ENCODE results near the gene HOXC5. TPM values are rescaled to one million over a fixed set of nuclear protein-coding genes. Genes with fewer than 3 reads are reported as not detected.

HOXC5 gene
- total RNA-seq, 2 experiments from 2014 or later: not detected

- H4K20me1 ChIP-seq (ENCODE audit: insufficient read depth, low read length): no peaks in the 10 kb centered on the region
- no peaks in the 10 kb centered on the region for H3K9me3 ChIP-seq (ENCODE audit: low read length)
- BruUV-seq (replicated peaks): no TSS peak
- H2AFZ ChIP-seq (ENCODE audit: low read length): 0 out of 2 replicates have a peak overlapping the region, but pooled peaks have one; percentile 21
- peak overlapping the region; percentile 45; the same call in 1 of the 2 replicates for H3K4me2 ChIP-seq (ENCODE audit: low read length)
- CTCF ChIA-PET (ENCODE audit: unreplicated experiment): no interaction called here
- peaks cover 44% of the 10 kb centered on the region for H3K4me1 ChIP-seq (ENCODE audit: insufficient read depth, low read length, poor library complexity, severe bottlenecking)
- no peak overlapping the region for H3K4me3 ChIP-seq (ENCODE audit: low read depth, low read length, poor library complexity, severe bottlenecking)
- no peak overlapping the region for H3K27ac ChIP-seq (ENCODE audit: low read depth, low read length, poor library complexity, severe bottlenecking)
- H3K9me2 ChIP-seq (ENCODE audit: insufficient read depth, low read length): no peaks in the 10 kb centered on the region
- H3K79me2 ChIP-seq (ENCODE audit: insufficient read depth, low read depth, low read length): no peaks in the 10 kb centered on the region
- no peak for DNase-seq (ENCODE audit: low spot score)
- no peak for TF ChIP-seq CTCF (conservative IDR thresholded peaks at IDR 0.05; ENCODE audit: low read length)
- TF ChIP-seq EZH2phosphoT487 (IDR thresholded peaks at IDR 0.05; ENCODE audit: borderline replicate concordance, low read depth, low read length): no peak
- POLR2A ChIA-PET: interaction anchor here (1.2 kb wide), 1 partner anchor 152 kb away, joined by 3 read pairs; the partner anchor contains the start of gene SMUG1
- no peaks in the 10 kb centered on the region for H3K36me3 ChIP-seq (ENCODE audit: insufficient read depth, low read length)
- intact Hi-C loops (cut with micrococcal nuclease; ENCODE audit: unreplicated experiment): no loop called here
These were observed 4.8 kb downstream of the HOXC5 start for GRCh38 chr12:54037360-54038283.

- no TSS peak for BruUV-seq (replicated peaks)
- CTCF ChIA-PET (ENCODE audit: unreplicated experiment): no interaction called here
These were observed 5.5 kb downstream of the HOXC5 start for GRCh38 chr12:54038284-54038870.

More at GRCh38 chr12:54038284-54038870, 5.5 kb downstream of the HOXC5 start:
- POLR2A ChIA-PET: no interaction called here
- H3K9me3 ChIP-seq (ENCODE audit: low read length): no peaks in the 10 kb centered on the region
- H3K9me2 ChIP-seq (ENCODE audit: insufficient read depth, low read length): no peaks in the 10 kb centered on the region
- H3K4me2 ChIP-seq (ENCODE audit: low read length): no peak overlapping the region
- H4K20me1 ChIP-seq (ENCODE audit: insufficient read depth, low read length): no peaks in the 10 kb centered on the region
- no peak overlapping the region for H3K27ac ChIP-seq (ENCODE audit: low read depth, low read length, poor library complexity, severe bottlenecking)
- TF ChIP-seq EZH2phosphoT487 (IDR thresholded peaks at IDR 0.05; ENCODE audit: borderline replicate concordance, low read depth, low read length): no peak
- no peak for TF ChIP-seq CTCF (conservative IDR thresholded peaks at IDR 0.05; ENCODE audit: low read length)
- H3K4me3 ChIP-seq (ENCODE audit: low read depth, low read length, poor library complexity, severe bottlenecking): no peak overlapping the region
- H2AFZ ChIP-seq (ENCODE audit: low read length): no peak overlapping the region
- no peaks in the 10 kb centered on the region for H3K36me3 ChIP-seq (ENCODE audit: insufficient read depth, low read length)
- intact Hi-C loops (cut with micrococcal nuclease; ENCODE audit: unreplicated experiment): no loop called here
- no peaks in the 10 kb centered on the region for H3K79me2 ChIP-seq (ENCODE audit: insufficient read depth, low read depth, low read length)
- peaks cover 42% of the 10 kb centered on the region for H3K4me1 ChIP-seq (ENCODE audit: insufficient read depth, low read length, poor library complexity, severe bottlenecking)
- DNase-seq (ENCODE audit: low spot score): no peak

All from OCI-LY7 (cell line).